Sigmoid colon (tissue), 7 donors: ENCODE data around the gene ARHGEF28. TPM values are rescaled to one million over a fixed set of nuclear protein-coding genes. Genes with fewer than 3 reads are reported as not detected.

Experiments
- DNase-seq: peaks from one replicate; pipeline ENCODE4 v3.0.0-alpha.2; 2019
- H3K27ac ChIP-seq, 4 donors: fragments of 200-600 bp; sonication (generic); one replicate each; pipeline ENCODE4 v1.5.1; 2016 to 2019; ENCODE audit warnings: mild to moderate bottlenecking in 1 of 4
- H3K27me3 ChIP-seq, 3 donors: fragments of 200-600 bp; sonication (generic); one replicate each; pipeline ENCODE4 v1.5.1; 2019; ENCODE audit warnings: mild to moderate bottlenecking in 1 of 3
- H3K36me3 ChIP-seq, 4 donors: fragments of 200-600 bp; sonication (generic); one replicate each; pipeline ENCODE4 v1.5.1; 2016 to 2019
- H3K4me1 ChIP-seq, 4 donors: fragments of 200-600 bp; sonication (generic); one replicate each; pipeline ENCODE4 v1.5.1; 2017 to 2019
- H3K4me3 ChIP-seq, 4 donors: fragments of 200-600 bp; sonication (generic); one replicate each; pipeline ENCODE4 v1.5.1; 2017 to 2019; ENCODE audit warnings: mild to moderate bottlenecking in 2 of 4, moderate library complexity in 1 of 4
- H3K9me3 ChIP-seq, 4 donors: fragments of 200-600 bp in 3 of 4; sonication (generic) in 3 of 4; one replicate each; pipeline versions ENCODE4 v1.5.1 to v1.6.1; 2013 to 2019
- CTCF ChIP-seq, 4 experiments: fragments of 450-650 bp in 3 of 4; fragments of 200-600 bp in 1 of 4; IDR thresholded peaks; one replicate each; pipeline ENCODE4 v1.5.1; 2016 to 2019; ENCODE audit warnings: antibody characterized with exemption in 4 of 4, mild to moderate bottlenecking in 3 of 4, moderate library complexity in 2 of 4
- EP300 ChIP-seq, 4 donors: sonication (generic); formaldehyde crosslinking; IDR thresholded peaks; one replicate each; pipeline ENCODE4 v1.6.1; 2017; ENCODE audit warnings: antibody characterized with exemption in 4 of 4
- POLR2A ChIP-seq, 2 donors: fragments of 450-650 bp; IDR thresholded peaks; one replicate each; pipeline ENCODE4 v1.6.1; 2016; ENCODE audit warnings: antibody characterized with exemption in 2 of 2, mild to moderate bottlenecking in 2 of 2, moderate library complexity in 2 of 2
- POLR2AphosphoS5 ChIP-seq, 4 donors: sonication (generic); formaldehyde crosslinking; IDR thresholded peaks; one replicate each; pipeline ENCODE4 v1.6.1; 2017; ENCODE audit warnings: antibody characterized with exemption in 4 of 4
- WGBS, 2 donors: extraction: QIAGEN DNeasy Blood & Tissue Kit; methylation state at CpG; one replicate each; pipeline ENCODE4 v1.1.7; 2013; 5-methylcytosine and 5-hydroxymethylcytosine counted together
- intact Hi-C: fragments of 100-400 bp; cut with DNase I; formaldehyde crosslinking; loops from one replicate; pipeline ENCODE4 v1.15.1; 2023
- polyA plus RNA-seq, 3 donors: library from polyadenylated mRNA; stranded (reverse); fragments of 200-250 nt; gene quantifications; one replicate each; pipeline ENCODE4 v1.2.3, GENCODE V29; 2013
- total RNA-seq, 4 donors: library from RNA; depleted of rRNA; stranded (reverse); fragments of >200 nt; gene quantifications; one replicate each; pipeline ENCODE4 v1.1.0, GENCODE V29; 2016
- donor health status: healthy with polysubstance abuse.
- donor health status: Bipolar disorder and iron deficiency.
- donor health status: healthy.

Gene ARHGEF28
- total and polyA plus RNA-seq, 7 donors = 3.0 to 6.9 (median 3.7) TPM

DNA sequence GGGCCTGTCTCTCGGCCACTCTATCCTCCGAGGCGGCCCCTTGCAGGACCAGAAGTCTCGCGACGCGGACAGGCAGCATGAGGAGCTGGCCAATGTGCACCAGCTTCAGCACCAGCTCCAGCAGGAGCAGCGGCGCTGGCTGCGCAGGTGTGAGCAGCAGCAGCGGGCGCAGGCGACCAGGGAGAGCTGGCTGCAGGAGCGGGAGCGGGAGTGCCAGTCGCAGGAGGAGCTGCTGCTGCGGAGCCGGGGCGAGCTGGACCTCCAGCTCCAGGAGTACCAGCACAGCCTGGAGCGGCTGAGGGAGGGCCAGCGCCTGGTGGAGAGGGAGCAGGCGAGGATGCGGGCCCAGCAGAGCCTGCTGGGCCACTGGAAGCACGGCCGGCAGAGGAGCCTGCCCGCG, 283.5 kb downstream of the ARHGEF28 start:
- no peaks in the 10 kb centered on the region for H3K27me3 ChIP-seq
- peaks cover 0 to 8% (median 0%) of the 10 kb centered on the region in 4 donors for H3K4me1 ChIP-seq
- no peak for DNase-seq
- H3K9me3 ChIP-seq = no peaks in the 10 kb centered on the region
- H3K27ac ChIP-seq = no peak overlapping the region
- H3K36me3 ChIP-seq = no peaks in the 10 kb centered on the region
- intact Hi-C loops = no loop called here
- no peak for TF ChIP-seq CTCF (IDR thresholded peaks at IDR 0.05)
- TF ChIP-seq POLR2A (IDR thresholded peaks at IDR 0.05) = no peak
- no peak for TF ChIP-seq EP300 (IDR thresholded peaks at IDR 0.05)
- no peak for TF ChIP-seq POLR2AphosphoS5 (IDR thresholded peaks at IDR 0.05)
- H3K4me3 ChIP-seq = no peak overlapping the region
- 97 to 98% methylated on average over 27 of the region's 27 CpGs for WGBS, 2 donors

DNA sequence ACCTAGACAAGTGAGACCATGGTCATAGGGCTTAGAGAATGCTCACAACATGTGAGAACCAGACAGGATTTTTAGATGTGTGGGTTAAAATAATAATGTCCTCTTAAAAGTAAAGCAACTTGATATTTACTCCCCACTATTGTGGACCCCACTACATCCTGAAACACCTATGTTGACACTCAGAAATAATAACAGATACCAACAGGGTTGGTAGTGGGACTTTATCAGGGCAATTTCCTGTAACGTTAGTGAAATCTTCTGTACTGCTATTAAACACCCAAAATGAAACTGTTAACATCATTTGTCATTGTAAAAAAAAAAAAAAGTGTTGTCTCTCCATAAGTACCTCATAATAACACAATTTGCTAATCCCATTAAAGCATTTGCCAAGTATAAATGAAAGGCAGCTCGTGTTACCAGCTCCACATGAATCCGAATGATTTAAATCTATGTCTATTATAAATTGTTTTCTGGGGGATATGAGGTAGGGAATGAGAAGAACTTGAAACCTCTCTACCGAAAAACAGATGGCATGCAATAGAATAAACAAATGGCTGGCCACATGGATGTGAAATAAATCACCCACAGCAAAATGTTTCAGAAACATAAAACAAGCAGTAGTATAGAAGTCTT, 285.9 kb downstream of the ARHGEF28 start:
- Histone ChIP-seq H3K9me3 (no peaks in the 10 kb centered on the region), H3K4me1 (peaks cover 0 to 8% (median 0%) of the 10 kb centered on the region in 4 donors), H3K27ac (no peak overlapping the region), H3K4me3 (no peak overlapping the region), H3K36me3 (no peaks in the 10 kb centered on the region), H3K27me3 (no peaks in the 10 kb centered on the region)
- intact Hi-C loops = no loop called here
- 68 to 72% methylated on average over 4 of the region's 4 CpGs for WGBS, 2 donors
- DNase-seq = no peak
- TF ChIP-seq POLR2A (IDR thresholded peaks at IDR 0.05) (no peak), POLR2AphosphoS5 (IDR thresholded peaks at IDR 0.05) (no peak), CTCF (IDR thresholded peaks at IDR 0.05) (no peak), EP300 (IDR thresholded peaks at IDR 0.05) (no peak)

DNA sequence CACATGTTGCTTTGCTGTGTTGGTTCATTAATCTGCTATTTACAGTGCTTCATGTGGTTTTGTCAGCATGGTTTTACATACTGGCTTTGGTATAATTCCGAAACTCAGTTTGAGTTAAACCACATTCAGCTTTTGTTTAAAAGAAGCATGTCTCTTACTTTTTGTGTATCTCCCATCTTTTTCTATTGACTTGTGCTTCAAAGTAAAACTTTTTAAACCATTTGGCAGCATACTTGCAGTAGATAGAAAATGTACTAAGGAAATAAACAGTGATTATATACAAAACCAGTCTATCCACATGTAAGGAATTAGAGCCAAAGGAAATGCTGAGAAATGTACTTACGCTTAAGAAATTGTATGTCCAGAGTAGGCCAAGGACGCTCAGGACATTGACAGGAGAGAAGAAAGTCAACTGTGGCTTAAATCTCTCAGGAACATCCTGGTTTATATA, 286.9 kb downstream of the ARHGEF28 start:
- Histone ChIP-seq H3K27ac (no peak overlapping the region), H3K27me3 (no peaks in the 10 kb centered on the region), H3K9me3 (no peaks in the 10 kb centered on the region), H3K4me3 (no peak overlapping the region), H3K36me3 (no peaks in the 10 kb centered on the region), H3K4me1 (peaks cover 0 to 8% (median 0%) of the 10 kb centered on the region in 4 donors)
- whole genome bisulfite sequencing, 2 donors = 80 to 81% methylated on average over 3 of the region's 3 CpGs
- intact Hi-C loops = no loop called here
- DNase-seq = no peak
- TF ChIP-seq EP300 (IDR thresholded peaks at IDR 0.05) = no peak
- no peak for TF ChIP-seq CTCF (IDR thresholded peaks at IDR 0.05)
- TF ChIP-seq POLR2AphosphoS5 (IDR thresholded peaks at IDR 0.05) = no peak
- TF ChIP-seq POLR2A (IDR thresholded peaks at IDR 0.05) = no peak

GRCh38 chr5:73913971-73914370, 288.0 kb downstream of the ARHGEF28 start:
- Histone ChIP-seq H3K4me1 (peaks cover 0 to 8% (median 0%) of the 10 kb centered on the region in 4 donors), H3K36me3 (no peaks in the 10 kb centered on the region), H3K27ac (no peak overlapping the region), H3K9me3 (no peaks in the 10 kb centered on the region), H3K4me3 (no peak overlapping the region), H3K27me3 (no peaks in the 10 kb centered on the region)
- intact Hi-C loops = no loop called here
- DNase-seq = no peak
- no peak for TF ChIP-seq CTCF (IDR thresholded peaks at IDR 0.05)
- TF ChIP-seq EP300 (IDR thresholded peaks at IDR 0.05) = no peak
- TF ChIP-seq POLR2A (IDR thresholded peaks at IDR 0.05) = no peak
- TF ChIP-seq POLR2AphosphoS5 (IDR thresholded peaks at IDR 0.05) = no peak

GRCh38 chr5:73915345-73915744, 289.3 kb downstream of the ARHGEF28 start:
- Histone ChIP-seq H3K27me3 (no peaks in the 10 kb centered on the region), H3K27ac (no peak overlapping the region), H3K9me3 (no peaks in the 10 kb centered on the region), H3K36me3 (no peaks in the 10 kb centered on the region), H3K4me1 (peaks cover 0 to 8% (median 0%) of the 10 kb centered on the region in 4 donors), H3K4me3 (no peak overlapping the region)
- no peak for DNase-seq
- WGBS, 2 donors = 87% methylated on average over 1 of the region's 1 CpG
- intact Hi-C loops = no loop called here
- TF ChIP-seq CTCF (IDR thresholded peaks at IDR 0.05) (no peak), POLR2AphosphoS5 (IDR thresholded peaks at IDR 0.05) (no peak), EP300 (IDR thresholded peaks at IDR 0.05) (no peak), POLR2A (IDR thresholded peaks at IDR 0.05) (no peak)
